Mucosa of stomach (tissue), 1 donor: ENCODE measurements around the gene OSBPL8.
"Not testable (repeated sequence)": the region's sequence is repeated elsewhere in the genome, so short reads cannot be mapped to it uniquely, and the experiment has no call there.

Experiments
- H3K27me3 ChIP-seq: one replicate; pipeline ENCODE4 v1.7.0; 2013; ENCODE audit warnings: mild to moderate bottlenecking, low read length; ENCODE audit not compliant: control insufficient read depth, insufficient read depth
- H3K36me3 ChIP-seq: one replicate; pipeline ENCODE4 v1.7.0; 2013; ENCODE audit warnings: low read length; ENCODE audit not compliant: control insufficient read depth, insufficient read depth
- H3K4me1 ChIP-seq: one replicate; pipeline ENCODE4 v1.7.0; 2013; ENCODE audit warnings: mild to moderate bottlenecking, low read length; ENCODE audit not compliant: control insufficient read depth, insufficient read depth
- H3K4me3 ChIP-seq: one replicate; pipeline ENCODE4 v1.7.0; 2013; ENCODE audit warnings: low read length
- H3K9ac ChIP-seq: one replicate; pipeline ENCODE4 v1.7.0; 2013; ENCODE audit warnings: mild to moderate bottlenecking, low read length, moderate library complexity
- H3K9me3 ChIP-seq: one replicate; pipeline ENCODE4 v1.7.0; 2013; ENCODE audit warnings: mild to moderate bottlenecking, low read length, moderate library complexity; ENCODE audit not compliant: control insufficient read depth
- donor health status: Pancreatic carcinoma.

Gene OSBPL8

DNA sequence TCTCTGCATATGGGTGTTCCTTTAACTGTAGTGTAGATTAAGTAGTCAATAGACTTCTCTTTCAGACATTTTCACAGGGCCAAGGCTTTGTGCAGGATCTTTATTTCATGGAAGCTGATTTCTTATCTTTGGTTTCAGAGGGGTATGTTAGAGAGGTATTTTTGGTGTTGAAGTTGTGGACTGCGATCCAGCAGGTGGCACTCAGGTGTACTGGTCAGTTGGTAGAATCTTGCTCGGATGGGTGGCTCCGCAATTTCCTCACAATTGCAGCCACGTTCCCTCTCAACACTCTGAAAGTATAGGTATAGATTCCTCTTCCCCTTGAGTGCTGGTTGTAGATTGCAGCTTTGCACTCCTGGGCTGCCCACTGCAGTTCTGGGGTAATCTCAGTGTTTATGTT lies 44.3 kb downstream of the OSBPL8 start:
- H3K36me3 ChIP-seq: no peaks in the 10 kb centered on the region
- H3K27me3 ChIP-seq: no peaks in the 10 kb centered on the region
- no peak overlapping the region for H3K9ac ChIP-seq

DNA sequence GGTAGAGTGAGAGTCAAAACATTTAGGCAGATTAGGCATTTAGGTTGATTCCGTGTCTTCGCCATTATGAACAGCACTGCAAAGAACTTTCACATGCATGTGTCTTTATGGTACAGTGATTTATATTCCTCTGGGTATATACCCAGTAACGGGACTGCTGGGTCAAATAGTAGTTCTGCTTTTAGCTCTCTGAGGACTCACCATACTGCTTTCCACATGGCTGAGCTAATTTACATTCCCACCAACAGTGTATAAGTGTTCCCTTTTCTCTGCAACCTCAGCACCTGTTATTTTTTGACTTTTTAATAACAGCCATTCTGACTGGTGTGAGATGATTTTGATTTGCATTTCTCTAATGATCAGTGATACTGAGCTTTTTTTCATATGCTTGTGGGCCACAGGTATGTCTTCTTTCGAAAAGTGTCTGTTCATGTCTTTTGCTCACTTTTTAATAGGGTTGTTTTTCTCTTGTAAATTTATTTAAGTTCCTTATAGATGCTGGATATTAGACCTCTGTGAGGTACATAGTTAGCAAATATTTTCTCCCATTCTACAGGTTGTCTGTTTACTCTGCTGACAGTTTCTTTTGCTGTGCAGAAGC lies 48.4 kb downstream of the OSBPL8 start:
- H3K9ac ChIP-seq, H3K9me3 ChIP-seq, H3K4me3 ChIP-seq, H3K4me1 ChIP-seq, H3K36me3 ChIP-seq, H3K27me3 ChIP-seq: not testable (repeated sequence)

More for the DNA sequence above, 44.3 kb downstream of the OSBPL8 start:
- Histone ChIP-seq H3K9me3 (no peaks in the 10 kb centered on the region), H3K4me3 (no peak overlapping the region), H3K4me1 (no peaks in the 10 kb centered on the region)

DNA sequence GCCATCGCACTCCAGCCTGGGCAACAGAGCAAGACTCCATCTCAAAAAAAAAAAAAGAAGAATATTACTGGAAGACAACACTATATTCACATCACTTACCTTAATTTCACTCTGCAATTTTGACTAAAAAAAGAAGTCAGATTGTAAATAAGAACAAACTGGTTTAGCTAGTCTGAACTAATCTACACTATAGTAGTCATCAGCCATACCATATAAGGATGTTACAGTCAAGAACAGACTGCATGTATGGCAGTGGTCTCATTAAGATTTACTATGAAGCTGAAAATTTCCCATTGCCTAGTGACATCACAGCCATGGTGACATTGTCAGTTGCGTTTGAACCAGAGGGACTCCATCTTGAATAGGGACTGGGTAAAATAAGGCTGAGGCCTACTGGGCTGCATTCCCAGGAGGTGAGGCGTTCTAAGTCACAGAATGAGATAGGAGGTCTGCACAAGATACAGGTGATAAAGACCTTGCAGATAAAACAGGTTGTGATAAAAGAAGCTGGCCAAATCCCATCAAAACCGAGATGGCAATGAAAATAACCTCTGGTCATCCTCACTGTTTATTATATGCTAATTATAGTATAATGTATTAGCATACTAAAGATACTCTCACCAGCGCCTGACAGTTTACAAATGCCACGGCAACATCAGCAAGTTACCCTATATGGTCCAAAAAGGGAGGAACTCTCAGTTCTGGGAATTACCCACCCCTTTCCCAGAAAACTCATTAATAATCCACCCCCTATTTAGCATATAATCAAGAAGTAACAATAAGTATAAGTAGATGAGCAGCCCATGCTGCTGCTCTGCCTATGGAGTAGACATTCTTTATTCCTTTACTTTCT lies 51.2 kb downstream of the OSBPL8 start:
- Histone ChIP-seq H3K9me3 (no peaks in the 10 kb centered on the region), H3K36me3 (no peaks in the 10 kb centered on the region), H3K4me1 (peaks cover 4% of the 10 kb centered on the region), H3K4me3 (no peak overlapping the region), H3K9ac (no peak overlapping the region), H3K27me3 (no peaks in the 10 kb centered on the region)

DNA sequence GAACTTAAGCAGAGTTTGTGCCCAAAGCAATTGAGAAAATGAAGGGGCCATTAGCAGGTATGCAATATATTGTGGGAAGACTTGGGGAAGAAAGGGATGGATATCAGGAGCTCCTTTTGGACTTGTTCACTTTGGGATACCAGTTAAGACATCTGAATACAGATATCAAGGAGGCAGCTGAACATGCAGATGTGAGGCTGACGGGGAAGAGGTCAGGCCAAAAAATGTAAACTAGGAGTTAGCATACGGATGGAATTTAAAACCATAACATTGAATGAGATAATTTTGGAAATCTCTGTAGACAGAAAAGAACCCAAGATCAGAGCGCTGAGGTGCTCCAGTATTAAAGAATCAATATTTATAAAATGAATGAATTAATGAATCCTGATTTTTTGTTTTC lies 53.4 kb downstream of the OSBPL8 start:
- Histone ChIP-seq H3K9ac (no peak overlapping the region), H3K27me3 (no peaks in the 10 kb centered on the region), H3K4me3 (no peak overlapping the region), H3K4me1 (peaks cover 4% of the 10 kb centered on the region), H3K36me3 (no peaks in the 10 kb centered on the region), H3K9me3 (no peaks in the 10 kb centered on the region)

DNA sequence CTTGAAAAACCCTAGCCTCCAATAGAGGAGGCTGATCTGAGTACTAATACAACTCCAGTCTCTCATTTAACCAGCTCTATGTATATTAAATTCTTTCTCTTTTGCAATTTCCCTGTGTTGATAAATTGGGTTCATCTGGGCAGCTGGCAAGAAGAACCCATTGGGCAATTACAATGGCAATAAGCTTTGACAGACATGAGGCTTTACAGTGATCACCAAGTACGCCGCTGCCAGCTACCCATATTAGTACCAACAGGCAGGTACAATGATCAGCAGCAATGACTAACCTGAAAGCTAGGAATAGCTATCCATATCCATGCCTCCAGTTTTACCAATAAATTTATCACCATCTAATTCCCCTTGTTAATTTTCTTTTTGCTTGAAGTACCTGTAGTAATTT lies 54.5 kb downstream of the OSBPL8 start:
- Histone ChIP-seq H3K9ac (no peak overlapping the region), H3K9me3 (no peaks in the 10 kb centered on the region), H3K4me1 (peaks cover 4% of the 10 kb centered on the region), H3K36me3 (no peaks in the 10 kb centered on the region), H3K4me3 (no peak overlapping the region), H3K27me3 (no peaks in the 10 kb centered on the region)

DNA sequence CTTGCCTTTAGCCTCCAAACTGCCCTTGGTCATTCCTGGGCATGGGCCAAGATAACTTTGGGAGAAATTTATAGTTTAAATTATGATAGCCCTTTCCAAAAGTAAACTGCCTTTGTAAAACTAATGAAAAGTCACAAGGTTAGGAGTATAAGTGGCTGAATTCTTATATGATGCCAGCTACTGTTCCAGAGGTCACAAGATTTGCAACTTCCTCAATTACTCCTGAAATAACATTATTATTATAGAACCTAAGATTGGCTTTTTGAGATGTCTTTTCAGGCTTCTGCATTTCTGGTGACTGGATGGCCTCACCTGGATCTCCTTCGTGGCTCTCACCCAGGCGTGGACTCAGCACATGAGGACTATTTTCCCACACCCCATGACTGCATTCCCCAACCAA lies 55.0 kb downstream of the OSBPL8 start:
- Histone ChIP-seq H3K4me1 (peaks cover 4% of the 10 kb centered on the region), H3K9me3 (no peaks in the 10 kb centered on the region), H3K36me3 (no peaks in the 10 kb centered on the region), H3K9ac (no peak overlapping the region), H3K27me3 (no peaks in the 10 kb centered on the region), H3K4me3 (no peak overlapping the region)

DNA sequence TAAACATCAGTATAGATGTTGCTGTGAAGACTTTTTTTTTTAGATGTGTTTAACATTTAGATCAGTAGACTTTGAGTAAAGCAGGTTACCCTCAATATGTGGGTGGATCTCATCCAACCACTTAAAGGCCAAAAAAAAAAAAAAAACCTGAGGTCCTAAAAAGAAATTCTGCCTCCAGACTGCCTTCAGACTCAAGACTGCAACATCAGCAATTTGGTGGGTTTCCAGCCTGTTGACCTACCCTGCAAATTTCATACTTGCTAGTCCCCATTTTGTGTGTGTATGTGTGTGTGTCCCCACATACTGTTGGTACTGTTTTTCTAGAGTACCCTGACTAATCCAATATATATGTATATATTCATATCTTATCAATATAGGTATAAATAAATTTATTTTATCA lies 55.6 kb downstream of the OSBPL8 start:
- H3K4me1 ChIP-seq: peaks cover 4% of the 10 kb centered on the region
- H3K27me3 ChIP-seq: no peaks in the 10 kb centered on the region
- H3K36me3 ChIP-seq: no peaks in the 10 kb centered on the region
- no peak overlapping the region for H3K4me3 ChIP-seq
- no peaks in the 10 kb centered on the region for H3K9me3 ChIP-seq
- no peak overlapping the region for H3K9ac ChIP-seq

DNA sequence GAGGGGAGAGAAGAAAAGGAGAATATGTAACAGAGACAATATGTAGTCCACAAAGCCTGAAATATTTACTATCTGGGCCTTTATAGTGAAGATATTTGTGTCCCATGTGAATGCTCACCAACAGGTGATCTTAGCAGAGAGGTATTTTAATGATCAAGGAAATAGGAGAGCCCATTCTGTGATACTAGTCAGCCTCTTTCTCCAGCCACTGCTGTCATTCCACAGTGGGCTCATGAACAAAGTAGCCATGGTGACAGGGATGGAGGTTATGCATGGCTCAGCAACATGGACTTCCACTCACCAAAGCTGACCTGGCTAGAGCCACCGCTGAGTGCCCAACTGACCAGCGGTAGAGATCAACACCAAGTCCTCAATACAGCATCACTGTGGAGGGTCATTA lies 58.2 kb downstream of the OSBPL8 start:
- Histone ChIP-seq H3K27me3 (no peaks in the 10 kb centered on the region), H3K4me1 (no peaks in the 10 kb centered on the region), H3K4me3 (no peak overlapping the region), H3K9ac (no peak overlapping the region), H3K36me3 (no peaks in the 10 kb centered on the region), H3K9me3 (no peaks in the 10 kb centered on the region)

DNA sequence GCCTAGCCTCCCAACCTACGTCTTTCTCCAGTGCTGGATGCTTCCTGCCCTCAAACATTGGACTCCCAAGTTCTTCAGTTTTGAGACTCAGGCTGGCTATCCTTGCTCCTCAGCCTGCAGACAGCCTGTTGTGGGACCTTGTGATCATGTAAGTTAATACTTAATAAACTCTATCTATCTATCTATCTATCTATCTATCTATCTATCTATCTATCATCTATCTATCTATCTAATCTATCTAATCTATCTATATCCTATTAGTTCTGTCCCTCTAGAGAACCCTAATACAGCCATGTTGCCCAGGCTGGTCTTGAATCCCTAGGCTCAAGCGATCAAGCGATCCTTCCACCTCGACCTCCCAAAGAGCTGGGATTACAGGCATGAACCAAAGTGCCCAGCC lies 60.4 kb downstream of the OSBPL8 start:
- not testable (repeated sequence) for H3K4me3 ChIP-seq, H3K27me3 ChIP-seq, H3K9me3 ChIP-seq, H3K36me3 ChIP-seq, H3K4me1 ChIP-seq, H3K9ac ChIP-seq

DNA sequence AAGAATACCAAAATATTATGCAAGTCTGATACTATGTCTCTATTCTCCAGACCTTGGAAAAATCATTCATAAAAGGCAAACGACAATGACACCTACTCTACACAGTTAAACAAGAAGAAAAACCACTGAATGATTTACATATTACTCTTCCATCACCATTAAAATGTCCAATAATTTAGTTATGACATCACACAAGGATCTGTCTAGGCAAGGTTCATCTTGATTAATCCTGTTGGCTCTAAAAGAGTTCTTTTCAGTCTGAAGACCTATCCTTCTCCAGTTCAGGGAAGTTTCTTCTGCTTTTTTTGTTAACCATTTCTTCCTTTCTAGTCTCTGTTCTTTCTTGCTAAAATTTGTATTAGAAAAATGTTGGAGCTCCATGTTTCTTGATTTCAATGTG lies 64.0 kb downstream of the OSBPL8 start:
- H3K27me3 ChIP-seq: no peaks in the 10 kb centered on the region
- H3K4me1 ChIP-seq: no peaks in the 10 kb centered on the region
- no peak overlapping the region for H3K9ac ChIP-seq
- H3K4me3 ChIP-seq: no peak overlapping the region
- H3K36me3 ChIP-seq: no peaks in the 10 kb centered on the region
- peaks cover 4% of the 10 kb centered on the region for H3K9me3 ChIP-seq

DNA sequence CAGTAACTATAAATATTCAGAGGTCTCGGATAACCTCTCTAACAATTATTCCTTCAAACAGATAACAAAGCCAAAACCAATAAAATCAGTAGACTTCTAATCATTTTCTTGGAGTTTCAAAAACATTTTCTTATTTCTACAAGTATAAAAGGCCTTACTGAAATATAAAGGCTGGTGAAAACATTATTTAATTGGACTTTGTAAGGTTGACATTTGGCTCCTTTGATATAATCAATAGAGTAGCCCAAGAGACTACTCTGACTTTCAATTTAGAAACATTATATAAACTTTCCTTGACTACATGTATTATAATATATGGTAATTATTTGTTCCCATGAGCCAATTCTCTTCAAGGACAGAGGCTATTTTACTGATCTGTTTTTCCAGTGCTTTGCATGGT lies 68.3 kb downstream of the OSBPL8 start:
- H3K4me1 ChIP-seq: no peaks in the 10 kb centered on the region
- no peak overlapping the region for H3K9ac ChIP-seq
- no peaks in the 10 kb centered on the region for H3K36me3 ChIP-seq
- peaks cover 4% of the 10 kb centered on the region for H3K9me3 ChIP-seq
- H3K27me3 ChIP-seq: no peaks in the 10 kb centered on the region
- no peak overlapping the region for H3K4me3 ChIP-seq

DNA sequence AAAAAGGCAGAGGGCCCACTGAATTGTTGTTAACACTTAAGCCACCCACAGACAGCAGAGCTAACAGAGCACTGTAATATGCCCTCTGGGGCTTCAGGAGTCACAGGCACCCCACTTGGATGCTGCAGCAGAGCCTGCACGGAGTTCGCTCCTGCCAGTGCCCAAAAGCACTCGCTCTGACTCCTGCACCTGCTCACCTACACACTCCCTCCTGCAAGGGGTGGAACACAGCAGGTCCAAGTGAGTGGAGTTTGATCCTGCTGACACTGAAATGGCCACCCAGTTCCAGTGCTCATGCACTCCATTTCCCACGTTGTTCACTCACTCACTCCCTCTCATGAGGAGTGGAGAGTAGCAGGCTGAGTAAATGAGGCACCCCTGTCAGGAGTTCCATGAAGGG lies 68.8 kb downstream of the OSBPL8 start:
- Histone ChIP-seq H3K9ac (no peak overlapping the region), H3K36me3 (no peaks in the 10 kb centered on the region), H3K9me3 (peaks cover 4% of the 10 kb centered on the region), H3K4me1 (no peaks in the 10 kb centered on the region), H3K4me3 (no peak overlapping the region), H3K27me3 (no peaks in the 10 kb centered on the region)
